ENCODE measurements around the gene PPM1H.

PPM1H gene

DNA sequence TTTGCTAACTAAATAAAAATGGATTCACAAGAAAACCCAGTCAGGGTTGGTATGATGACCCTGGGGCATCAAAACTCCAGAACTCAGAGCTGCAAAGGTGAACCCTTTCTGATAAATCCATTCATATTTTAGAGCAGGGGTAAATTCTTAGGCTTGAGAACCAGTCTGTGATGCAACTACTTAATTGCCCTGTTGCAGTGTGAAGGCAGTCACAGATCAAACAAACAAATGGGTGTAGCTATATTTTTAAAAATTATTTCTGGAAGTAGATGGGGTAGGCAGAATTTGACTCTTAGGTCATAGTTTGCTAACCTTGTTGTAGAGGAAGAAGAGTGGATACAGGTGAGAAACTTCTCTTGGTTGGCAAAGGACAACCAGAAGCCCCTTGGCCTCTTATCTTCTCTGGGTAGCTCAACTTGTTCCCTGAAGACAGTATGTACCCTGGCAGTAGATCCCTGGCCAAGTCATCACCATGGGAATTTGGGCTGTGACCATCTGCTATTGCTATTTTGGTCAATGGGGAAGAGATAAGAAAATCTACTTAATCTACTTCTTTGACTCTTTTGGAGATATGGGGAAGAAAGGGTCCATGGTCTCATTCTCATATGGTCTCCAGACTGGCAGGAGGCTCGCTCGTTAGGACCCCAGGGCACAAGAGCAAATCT is 216.1 kb downstream of the PPM1H start:
- TF ChIP-seq POLR2A (IDR thresholded peaks at IDR 0.05; ENCODE audit: extremely low read depth, insufficient read length) = no peak
- H3K4me3 ChIP-seq (ENCODE audit: low read depth, low read length) = no peak overlapping the region
- no peak for DNase-seq (ENCODE audit: low read depth)

DNA sequence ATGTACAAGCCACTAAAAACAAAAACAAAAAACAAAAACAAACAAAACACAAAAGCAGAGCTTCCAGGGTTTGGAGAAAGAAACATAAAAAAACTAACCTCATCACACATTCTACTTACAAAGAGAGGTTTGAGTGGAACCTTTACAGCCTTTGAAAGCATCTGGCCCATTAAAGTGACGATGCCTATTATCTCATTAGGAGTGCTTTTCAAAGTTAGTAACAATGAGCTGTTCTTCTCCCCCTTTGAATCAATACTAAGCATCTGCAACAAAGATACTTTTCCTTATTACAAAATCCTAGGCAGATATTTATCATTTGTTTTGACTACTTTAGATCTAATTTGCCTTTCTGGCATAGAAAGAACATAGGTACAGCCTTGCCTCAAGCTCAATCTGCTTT is 217.3 kb downstream of the PPM1H start:
- DNase-seq (ENCODE audit: low read depth) = no peak
- no peak for TF ChIP-seq POLR2A (IDR thresholded peaks at IDR 0.05; ENCODE audit: extremely low read depth, insufficient read length)
- TF ChIP-seq CTCF (IDR thresholded peaks at IDR 0.05; ENCODE audit: low read depth, low read length) = no peak
- TF ChIP-seq MYC (IDR thresholded peaks at IDR 0.05; ENCODE audit: low read depth, low read length) = no peak
- TF ChIP-seq MAX (IDR thresholded peaks at IDR 0.05; ENCODE audit: low read depth, low read length) = no peak

DNA sequence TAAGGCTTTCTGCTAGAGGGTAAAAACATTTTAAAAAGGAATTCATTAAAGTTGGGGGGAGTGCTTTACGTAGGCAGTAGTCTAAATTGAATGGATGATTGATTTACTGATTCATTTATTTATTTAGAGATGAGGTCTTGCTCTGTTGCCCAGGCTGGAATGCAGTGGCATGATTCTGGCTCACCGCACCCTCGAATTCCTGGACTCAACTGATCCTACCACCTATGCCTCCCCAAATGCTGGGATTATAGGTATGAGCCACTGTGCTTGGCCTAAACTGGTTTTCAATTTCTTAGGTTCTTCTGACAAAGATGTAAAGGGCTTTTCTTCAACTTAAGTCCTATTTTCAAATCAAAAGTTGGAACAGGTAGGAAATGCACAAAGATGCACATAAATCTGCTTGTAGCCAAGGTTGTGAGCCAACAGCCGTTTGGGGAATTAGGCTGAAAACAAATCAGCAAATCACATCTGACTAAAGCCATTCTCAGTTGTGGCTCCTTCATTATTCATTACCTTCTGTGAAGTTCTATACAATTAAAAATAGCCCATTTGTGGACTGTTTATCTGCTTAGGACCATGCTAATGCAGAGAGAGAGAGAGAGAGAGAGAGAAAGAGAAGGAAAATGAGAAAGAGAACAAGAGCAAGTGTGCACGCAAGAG is 218.0 kb downstream of the PPM1H start:
- no peak for DNase-seq (ENCODE audit: low read depth)
- no peak overlapping the region for H3K4me3 ChIP-seq (ENCODE audit: low read depth, low read length)
- TF ChIP-seq POLR2A (IDR thresholded peaks at IDR 0.05; ENCODE audit: extremely low read depth, insufficient read length) (no peak), CTCF (IDR thresholded peaks at IDR 0.05; ENCODE audit: low read depth, low read length) (no peak), MAX (IDR thresholded peaks at IDR 0.05; ENCODE audit: low read depth, low read length) (no peak), MYC (IDR thresholded peaks at IDR 0.05; ENCODE audit: low read depth, low read length) (no peak)

More for the DNA sequence above, 217.3 kb downstream of the PPM1H start:
- H3K4me3 ChIP-seq (ENCODE audit: low read depth, low read length) = no peak overlapping the region

DNA sequence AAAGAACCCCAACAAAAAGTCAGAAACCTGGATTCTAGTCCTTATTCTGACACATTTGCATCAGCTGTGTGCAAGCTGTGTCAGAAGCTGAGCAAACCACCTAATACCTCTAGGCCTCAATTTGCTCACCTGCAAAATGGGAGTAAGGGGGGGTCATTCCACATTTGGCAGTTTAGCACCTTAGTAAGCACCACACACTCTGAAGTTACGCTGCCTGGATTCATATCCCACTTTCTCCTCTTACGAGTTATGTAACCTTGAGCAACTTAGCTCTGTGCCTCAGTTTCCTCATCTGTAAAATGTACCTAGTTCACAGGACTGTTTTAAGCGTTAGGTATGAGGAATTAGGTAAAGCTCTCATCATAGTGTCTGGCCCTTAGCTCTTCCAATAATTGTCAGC is 218.9 kb downstream of the PPM1H start:
- H3K4me3 ChIP-seq (ENCODE audit: low read depth, low read length) = no peak overlapping the region
- TF ChIP-seq MYC (IDR thresholded peaks at IDR 0.05; ENCODE audit: low read depth, low read length) (no peak), POLR2A (IDR thresholded peaks at IDR 0.05; ENCODE audit: extremely low read depth, insufficient read length) (no peak)
- no peak for DNase-seq (ENCODE audit: low read depth)

GRCh38 chr12:62714774-62715721 is 219.9 kb downstream of the PPM1H start:
- TF ChIP-seq MAX (IDR thresholded peaks at IDR 0.05; ENCODE audit: low read depth, low read length) (no peak), POLR2A (IDR thresholded peaks at IDR 0.05; ENCODE audit: extremely low read depth, insufficient read length) (no peak)
- H3K4me3 ChIP-seq (ENCODE audit: low read depth, low read length) = no peak overlapping the region
- DNase-seq (ENCODE audit: low read depth) = no peak

GRCh38 chr12:62714181-62714773 is 220.7 kb downstream of the PPM1H start:
- TF ChIP-seq MYC (IDR thresholded peaks at IDR 0.05; ENCODE audit: low read depth, low read length) (no peak), POLR2A (IDR thresholded peaks at IDR 0.05; ENCODE audit: extremely low read depth, insufficient read length) (no peak)
- DNase-seq (ENCODE audit: low read depth) = no peak
- H3K4me3 ChIP-seq (ENCODE audit: low read depth, low read length) = no peak overlapping the region

DNA sequence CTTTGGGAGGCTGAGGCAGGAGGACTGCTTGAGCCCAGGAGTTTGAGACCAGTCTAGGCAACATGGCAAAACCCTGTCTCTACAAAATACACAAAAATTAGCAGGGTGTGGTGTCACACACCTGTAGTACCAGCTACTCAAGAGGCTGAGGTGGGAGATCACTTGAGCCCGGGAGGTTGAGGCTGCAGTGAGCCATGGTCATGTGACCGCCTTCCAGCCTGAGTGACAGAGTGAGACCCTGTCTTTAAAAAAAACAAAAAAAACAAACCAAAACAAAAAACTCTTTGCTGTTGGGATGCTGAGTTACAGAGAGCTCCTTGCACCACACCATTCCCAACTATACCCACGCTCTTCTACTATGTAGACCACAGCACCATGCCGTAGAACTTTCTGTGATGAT is 221.2 kb downstream of the PPM1H start:
- H3K4me3 ChIP-seq (ENCODE audit: low read depth, low read length) = no peak overlapping the region
- TF ChIP-seq MAX (IDR thresholded peaks at IDR 0.05; ENCODE audit: low read depth, low read length) (no peak), CTCF (IDR thresholded peaks at IDR 0.05; ENCODE audit: low read depth, low read length) (no peak), POLR2A (IDR thresholded peaks at IDR 0.05; ENCODE audit: extremely low read depth, insufficient read length) (no peak), MYC (IDR thresholded peaks at IDR 0.05; ENCODE audit: low read depth, low read length) (no peak)
- no peak for DNase-seq (ENCODE audit: low read depth)
